Cardiac muscle cell (in vitro differentiated cells and primary cell): ENCODE measurements around the gene MRAS. TPM values are rescaled to one million over a fixed set of nuclear protein-coding genes. Genes with fewer than 3 reads are reported as not detected.

Experiments used
- DNase-seq, 2 donors: peaks; one replicate each; pipeline versions ENCODE4 v3.0.0 to v3.0.0-alpha.2; 2010 to 2017; ENCODE audit warnings: low read depth in 1 of 2, low spot score in 1 of 2
- H3K27ac ChIP-seq: fragments of 200-600 bp; sonication (generic); 2 replicates; pipeline ENCODE4 v1.5.1; 2016
- H3K27me3 ChIP-seq: fragments of 200-600 bp; sonication (generic); 2 replicates; pipeline ENCODE4 v1.6.0; 2016; ENCODE audit warnings: control low read depth
- H3K36me3 ChIP-seq: fragments of 200-600 bp; sonication (generic); 2 replicates; pipeline ENCODE4 v1.5.1; 2016; ENCODE audit warnings: control low read depth
- H3K4me1 ChIP-seq: fragments of 200-600 bp; sonication (generic); 2 replicates; pipeline ENCODE4 v1.8.1; 2017; ENCODE audit warnings: low read depth, mild to moderate bottlenecking, mixed run types
- H3K4me3 ChIP-seq: fragments of 200-600 bp; sonication (generic); 2 replicates; pipeline ENCODE4 v1.5.1; 2016; ENCODE audit warnings: mild to moderate bottlenecking
- H3K9me3 ChIP-seq: fragments of 200-600 bp; sonication (generic); 2 replicates; pipeline ENCODE4 v1.5.1; 2017; ENCODE audit warnings: low read depth, mild to moderate bottlenecking, control low read depth
- polyA plus RNA-seq: library from polyadenylated mRNA; unstranded; fragments of >200 nt; fragmentation: Nextera tagmentation; extraction: Ambion mirVana; gene quantifications from 2 replicates; pipeline ENCODE4 v1.2.1, GENCODE V29; 2016
- total RNA-seq: library from RNA; depleted of rRNA; stranded (reverse); fragments of >200 nt; gene quantifications from 2 replicates; pipeline ENCODE4 v1.2.3, GENCODE V29; 2016
- TF ChIP-seq, protein P1 (sequence below): IDR thresholded peaks from 2 replicates; pipeline ENCODE4 v1.5.1; 2012; ENCODE audit warnings: low read depth, mild to moderate bottlenecking, low read length

Gene MRAS
- total and polyA plus RNA-seq, 2 experiments from 2014 or later, result 66.5 to 92.6 TPM

DNA sequence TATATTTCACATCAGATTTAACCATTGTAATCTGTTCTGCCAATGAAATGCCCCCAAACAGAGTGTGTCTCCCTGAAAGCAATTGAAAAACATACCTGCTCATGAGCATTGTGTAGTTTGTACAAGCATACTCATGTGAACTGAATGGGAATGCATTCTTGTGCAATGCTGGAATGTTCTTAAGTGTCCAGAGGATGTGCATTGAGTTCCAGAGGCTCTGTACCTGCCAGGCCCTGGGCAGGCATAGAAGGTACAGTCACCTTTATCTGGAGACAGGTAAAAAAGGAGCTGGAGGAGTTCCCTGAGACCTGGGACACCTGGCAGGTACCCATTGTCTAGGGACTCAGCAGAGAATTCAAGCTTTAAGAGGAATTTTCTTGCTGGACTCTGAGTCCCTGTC lies 2.8 kb downstream of the MRAS start:
- Histone ChIP-seq H3K9me3 (no peaks in the 10 kb centered on the region), H3K27me3 (no peaks in the 10 kb centered on the region), H3K27ac (peak overlapping the region; percentile 9), H3K36me3 (peaks cover 10% of the 10 kb centered on the region), H3K4me3 (no peak overlapping the region), H3K4me1 (peaks cover 24% of the 10 kb centered on the region)
- TF ChIP-seq, protein P1, sequence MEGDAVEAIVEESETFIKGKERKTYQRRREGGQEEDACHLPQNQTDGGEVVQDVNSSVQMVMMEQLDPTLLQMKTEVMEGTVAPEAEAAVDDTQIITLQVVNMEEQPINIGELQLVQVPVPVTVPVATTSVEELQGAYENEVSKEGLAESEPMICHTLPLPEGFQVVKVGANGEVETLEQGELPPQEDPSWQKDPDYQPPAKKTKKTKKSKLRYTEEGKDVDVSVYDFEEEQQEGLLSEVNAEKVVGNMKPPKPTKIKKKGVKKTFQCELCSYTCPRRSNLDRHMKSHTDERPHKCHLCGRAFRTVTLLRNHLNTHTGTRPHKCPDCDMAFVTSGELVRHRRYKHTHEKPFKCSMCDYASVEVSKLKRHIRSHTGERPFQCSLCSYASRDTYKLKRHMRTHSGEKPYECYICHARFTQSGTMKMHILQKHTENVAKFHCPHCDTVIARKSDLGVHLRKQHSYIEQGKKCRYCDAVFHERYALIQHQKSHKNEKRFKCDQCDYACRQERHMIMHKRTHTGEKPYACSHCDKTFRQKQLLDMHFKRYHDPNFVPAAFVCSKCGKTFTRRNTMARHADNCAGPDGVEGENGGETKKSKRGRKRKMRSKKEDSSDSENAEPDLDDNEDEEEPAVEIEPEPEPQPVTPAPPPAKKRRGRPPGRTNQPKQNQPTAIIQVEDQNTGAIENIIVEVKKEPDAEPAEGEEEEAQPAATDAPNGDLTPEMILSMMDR, result no peak
- DNase-seq, result no peak

DNA sequence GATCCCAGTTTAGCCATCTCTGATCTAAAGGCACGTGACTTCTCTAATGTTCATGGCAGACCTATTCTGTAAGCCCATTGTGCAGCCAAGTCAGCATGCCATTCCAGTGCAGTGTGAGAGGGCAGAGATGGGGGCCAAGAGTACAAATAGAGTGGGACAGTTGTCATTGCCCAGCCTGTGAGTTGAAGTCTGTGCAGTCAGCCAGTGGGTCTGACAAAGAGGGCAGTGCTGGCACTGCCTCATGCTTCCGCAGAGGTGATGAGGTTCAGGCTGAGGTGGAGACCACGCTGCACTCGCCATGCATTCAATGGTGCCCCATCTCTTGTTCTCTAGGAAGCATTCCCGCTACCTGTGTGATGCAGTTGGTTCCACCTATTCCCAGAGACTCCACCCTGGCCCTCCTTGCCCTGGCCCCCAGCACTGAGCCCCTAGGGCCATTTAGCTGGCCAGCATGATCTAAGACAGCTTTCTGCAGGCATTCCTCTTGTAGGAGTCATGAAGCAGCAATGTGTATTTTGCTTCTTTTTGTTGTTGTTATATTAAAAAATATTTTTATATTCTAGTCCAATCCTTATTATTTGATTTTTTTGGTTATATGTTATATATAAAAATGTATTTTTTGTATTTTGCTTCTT lies 3.7 kb downstream of the MRAS start:
- Histone ChIP-seq H3K4me3 (no peak overlapping the region), H3K27me3 (no peaks in the 10 kb centered on the region), H3K9me3 (no peaks in the 10 kb centered on the region), H3K27ac (no peak overlapping the region), H3K36me3 (peaks cover 10% of the 10 kb centered on the region), H3K4me1 (peaks cover 24% of the 10 kb centered on the region)
- TF ChIP-seq, protein P1, result no peak
- DNase-seq, result no peak

DNA sequence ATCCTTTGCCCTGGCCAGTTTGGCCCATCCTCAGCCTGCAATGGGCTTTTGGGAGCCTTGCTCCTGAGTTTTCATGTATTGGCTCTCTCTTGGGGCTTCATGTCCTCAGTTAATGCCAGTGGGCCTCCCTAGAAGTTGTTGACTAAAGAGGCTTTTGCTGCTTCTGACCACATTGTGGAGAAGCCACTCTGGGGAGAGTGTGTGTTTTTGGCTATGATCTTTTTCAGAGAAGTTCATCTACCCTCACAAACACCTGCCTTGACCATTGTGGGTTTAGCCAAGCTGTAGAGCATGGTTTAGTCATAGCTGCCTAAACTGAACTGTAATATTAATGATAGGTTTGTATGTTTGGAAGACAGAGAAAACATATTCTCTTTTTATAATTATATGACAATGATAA lies 6.0 kb downstream of the MRAS start:
- peaks cover 30% of the 10 kb centered on the region for H3K4me1 ChIP-seq
- DNase-seq, result no peak
- H3K9me3 ChIP-seq, result no peaks in the 10 kb centered on the region
- no peaks in the 10 kb centered on the region for H3K27me3 ChIP-seq
- no peak overlapping the region for H3K27ac ChIP-seq
- H3K36me3 ChIP-seq, result peaks cover 10% of the 10 kb centered on the region
- TF ChIP-seq, protein P1, result no peak
- no peak overlapping the region for H3K4me3 ChIP-seq

DNA sequence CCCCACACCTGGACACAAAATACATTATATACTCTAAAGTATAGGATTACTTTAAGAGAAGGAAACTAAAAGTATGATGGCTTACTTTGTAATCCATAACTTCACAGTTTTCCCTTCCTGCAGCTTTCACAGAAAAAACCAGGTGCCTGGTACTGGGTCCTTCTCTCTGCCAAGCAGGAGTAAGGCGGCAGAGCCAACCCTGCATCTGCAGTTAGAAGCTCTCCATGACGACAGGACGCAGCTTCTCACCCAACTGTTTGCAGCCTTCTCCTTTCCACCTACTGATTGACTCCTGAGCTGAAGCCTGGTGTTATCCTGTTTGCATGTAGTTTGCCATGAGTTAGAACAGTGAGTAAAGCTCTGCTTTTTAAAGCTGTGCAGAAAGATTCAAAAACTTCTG lies 6.7 kb downstream of the MRAS start:
- no peaks in the 10 kb centered on the region for H3K9me3 ChIP-seq
- H3K27ac ChIP-seq, result no peak overlapping the region
- no peak overlapping the region for H3K4me3 ChIP-seq
- TF ChIP-seq, protein P1, result no peak
- DNase-seq, result no peak
- peaks cover 10% of the 10 kb centered on the region for H3K36me3 ChIP-seq
- no peaks in the 10 kb centered on the region for H3K27me3 ChIP-seq
- H3K4me1 ChIP-seq, result peaks cover 24% of the 10 kb centered on the region

DNA sequence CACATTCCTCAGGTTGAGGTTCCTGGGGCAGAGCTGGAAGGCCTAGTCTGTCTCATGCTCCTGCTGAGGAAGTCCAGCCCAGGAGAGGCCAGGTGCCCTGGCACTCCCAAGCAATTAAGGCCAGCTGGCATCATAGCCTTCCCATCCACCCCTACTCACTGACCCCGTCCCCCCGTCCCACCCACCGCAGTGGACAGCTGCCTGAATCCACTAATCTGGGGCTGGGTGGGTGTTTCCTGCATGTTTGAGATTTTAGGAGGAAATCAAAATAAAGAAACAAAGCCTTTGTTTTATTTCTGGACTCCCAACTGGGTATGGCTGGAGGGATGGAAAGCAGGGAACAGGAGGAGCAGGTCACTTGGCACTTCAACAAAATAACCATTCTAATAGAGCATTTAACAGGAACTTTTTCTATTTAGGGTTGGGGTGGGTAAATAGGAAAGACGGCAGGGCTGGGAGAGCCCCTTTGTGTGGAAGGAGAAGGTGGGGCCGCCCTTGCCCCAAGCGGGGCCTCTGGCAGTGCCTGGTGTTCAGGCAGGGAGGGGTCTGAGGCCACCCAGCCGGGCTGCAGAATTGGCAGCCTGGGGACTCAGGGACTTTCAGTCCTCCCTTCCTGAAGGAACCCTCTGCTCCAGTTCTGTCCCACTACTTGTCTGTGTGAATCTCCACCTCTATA lies 8.5 kb downstream of the MRAS start:
- H3K4me1 ChIP-seq, result peaks cover 20% of the 10 kb centered on the region
- H3K36me3 ChIP-seq, result peaks cover 10% of the 10 kb centered on the region
- H3K4me3 ChIP-seq, result no peak overlapping the region
- no peaks in the 10 kb centered on the region for H3K27me3 ChIP-seq
- H3K9me3 ChIP-seq, result no peaks in the 10 kb centered on the region
- DNase-seq, result no peak
- no peak overlapping the region for H3K27ac ChIP-seq
- TF ChIP-seq, protein P1, result no peak
